HG03575 (cell line): ENCODE data around the gene ZNF213.
"Not testable (repeated sequence)": the region's sequence is repeated elsewhere in the genome, so short reads cannot be mapped to it uniquely, and the experiment has no call there.

Experiments
- ATAC-seq: cut with Tn5 transposase; IDR thresholded peaks from one replicate; pipeline ENCODE4 v1.9.1; 2021; ENCODE audit not compliant: unreplicated experiment, insufficient number of reproducible peaks, low FRiP score; ENCODE audit errors: extremely low read depth

The ZNF213 gene

GRCh38 chr16:3161235-3162018 is 26.6 kb downstream of the ZNF213 start:
- ATAC-seq: no peak

- ATAC-seq: no peak
These were observed 29.5 kb downstream of the ZNF213 start for GRCh38 chr16:3164121-3164991.

GRCh38 chr16:3165111-3165822 is 30.4 kb downstream of the ZNF213 start:
- no peak for ATAC-seq

- ATAC-seq: no peak
These were observed 31.7 kb downstream of the ZNF213 start for GRCh38 chr16:3166505-3166886.

- ATAC-seq: not testable (repeated sequence)
These were observed 33.9 kb downstream of the ZNF213 start for GRCh38 chr16:3168729-3169128.

- ATAC-seq: no peak
These were observed 35.8 kb downstream of the ZNF213 start for GRCh38 chr16:3170440-3171180.

GRCh38 chr16:3171181-3171854 is 36.5 kb downstream of the ZNF213 start:
- no peak for ATAC-seq

- ATAC-seq: no peak
These were observed 37.2 kb downstream of the ZNF213 start for GRCh38 chr16:3171855-3172593.

GRCh38 chr16:3173892-3174617 is 39.2 kb downstream of the ZNF213 start:
- ATAC-seq: no peak

GRCh38 chr16:3174618-3175148 is 39.9 kb downstream of the ZNF213 start:
- ATAC-seq: no peak

GRCh38 chr16:3175157-3176093 is 40.6 kb downstream of the ZNF213 start:
- ATAC-seq: no peak

GRCh38 chr16:3179651-3180050 is 44.8 kb downstream of the ZNF213 start:
- no peak for ATAC-seq

GRCh38 chr16:3180445-3180878 is 45.6 kb downstream of the ZNF213 start:
- ATAC-seq: no peak

GRCh38 chr16:3182293-3182607 is 47.4 kb downstream of the ZNF213 start:
- ATAC-seq: not testable (repeated sequence)

- ATAC-seq: no peak
These were observed 48.0 kb downstream of the ZNF213 start for GRCh38 chr16:3182608-3183444.
